IPS-15b (cell line): ENCODE results near the gene ZBTB16.

Experiments
- H3K27me3 ChIP-seq: one replicate; pipeline ENCODE4 v1.6.1; 2013; ENCODE audit warnings: low read length; ENCODE audit not compliant: control insufficient read depth, insufficient read depth
- H3K36me3 ChIP-seq: one replicate; pipeline ENCODE4 v1.6.1; 2013; ENCODE audit warnings: low read length; ENCODE audit not compliant: control insufficient read depth, insufficient read depth
- H3K4me1 ChIP-seq: one replicate; pipeline ENCODE4 v1.6.1; 2013; ENCODE audit warnings: mild to moderate bottlenecking, low read length; ENCODE audit not compliant: control insufficient read depth, insufficient read depth
- H3K4me3 ChIP-seq: one replicate; pipeline ENCODE4 v1.5.1; 2013; ENCODE audit warnings: low read depth, low read length
- H3K9ac ChIP-seq: one replicate; pipeline ENCODE4 v1.6.1; 2013; ENCODE audit warnings: low read depth, mild to moderate bottlenecking, low read length
- H3K9me3 ChIP-seq: one replicate; pipeline ENCODE4 v1.6.1; 2013; ENCODE audit warnings: mild to moderate bottlenecking, low read length; ENCODE audit not compliant: control insufficient read depth, insufficient read depth

Gene ZBTB16

DNA sequence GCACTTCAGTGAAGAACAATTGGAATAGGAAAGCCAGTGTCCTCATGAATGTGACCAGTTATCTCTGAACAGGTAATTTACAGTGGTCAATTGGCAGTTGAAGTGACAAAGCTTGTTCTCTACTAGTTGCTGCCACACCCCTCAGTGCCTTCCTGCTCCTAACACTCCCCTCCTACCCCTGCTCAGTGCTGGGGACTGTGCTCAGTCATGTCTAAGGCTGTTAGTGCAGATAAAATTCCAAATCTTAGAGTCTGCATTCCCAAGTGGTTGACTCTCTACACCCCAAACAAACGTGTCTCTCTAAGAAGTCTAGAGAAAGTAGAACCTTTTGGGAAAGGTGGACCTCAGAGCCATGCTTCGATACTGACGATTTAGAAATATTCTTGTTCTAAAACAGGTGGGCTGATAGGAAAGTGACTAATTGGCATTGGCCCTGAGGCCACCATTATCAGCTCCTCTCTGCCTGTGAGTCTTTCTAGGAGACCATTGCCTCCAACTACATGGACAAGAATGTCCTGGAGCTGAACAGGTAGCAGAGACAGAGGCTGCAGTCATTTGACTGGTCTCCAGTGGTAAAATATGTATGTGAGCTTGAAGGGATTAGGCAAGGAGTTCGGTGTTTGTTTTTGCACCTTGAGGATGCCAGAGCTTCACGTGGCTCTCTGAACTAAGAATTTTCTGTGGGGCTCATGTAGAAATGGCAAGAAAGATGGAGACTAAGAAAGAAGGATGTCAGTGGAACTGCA is 214.6 kb downstream of the ZBTB16 start:
- no peaks in the 10 kb centered on the region for H3K4me1 ChIP-seq
- no peak overlapping the region for H3K4me3 ChIP-seq
- no peak overlapping the region for H3K9ac ChIP-seq
- H3K27me3 ChIP-seq, result no peaks in the 10 kb centered on the region
- H3K9me3 ChIP-seq, result no peaks in the 10 kb centered on the region
- H3K36me3 ChIP-seq, result no peaks in the 10 kb centered on the region

DNA sequence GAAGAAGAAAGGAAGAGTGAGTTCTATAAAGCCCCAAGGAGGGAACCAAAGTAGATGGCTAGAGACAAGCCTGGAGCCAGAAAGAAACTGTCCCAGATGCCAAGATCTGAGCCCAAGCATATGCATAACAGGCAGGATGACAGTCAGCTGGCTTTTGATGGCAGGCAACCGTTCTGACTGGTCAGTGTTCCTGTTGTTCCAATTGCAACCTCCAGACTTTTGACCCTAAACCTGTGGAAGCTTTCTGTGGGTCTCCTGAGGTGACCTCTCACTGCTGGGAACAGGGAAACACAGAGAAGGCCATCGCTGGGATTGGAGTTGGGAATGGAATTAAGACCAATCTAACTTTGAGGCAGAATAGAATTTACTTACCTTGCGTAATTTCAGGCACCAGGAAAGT is 215.1 kb downstream of the ZBTB16 start:
- H3K4me3 ChIP-seq, result no peak overlapping the region
- H3K4me1 ChIP-seq, result no peaks in the 10 kb centered on the region
- H3K9ac ChIP-seq, result no peak overlapping the region
- H3K9me3 ChIP-seq, result no peaks in the 10 kb centered on the region
- H3K36me3 ChIP-seq, result no peaks in the 10 kb centered on the region
- no peaks in the 10 kb centered on the region for H3K27me3 ChIP-seq

DNA sequence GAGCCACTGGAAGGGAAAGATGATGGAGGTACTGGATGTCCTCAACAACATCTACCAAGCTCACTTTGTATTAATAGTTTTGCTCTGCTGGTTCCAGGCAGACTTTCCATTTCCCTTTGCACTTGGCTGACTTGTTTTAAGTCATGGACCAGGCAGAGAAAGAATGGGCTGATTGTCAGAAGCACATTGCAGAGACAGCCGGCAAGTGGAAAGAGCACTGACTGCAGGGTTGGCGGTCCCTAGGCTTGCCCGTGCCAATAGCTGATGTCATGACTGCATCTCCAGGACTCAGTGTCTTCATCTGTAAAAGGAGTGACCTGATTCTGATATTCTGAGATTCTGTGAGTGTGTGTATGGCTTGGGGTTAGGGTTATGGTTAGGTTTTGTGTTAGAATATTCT is 215.8 kb downstream of the ZBTB16 start:
- Histone ChIP-seq H3K4me1 (no peaks in the 10 kb centered on the region), H3K36me3 (no peaks in the 10 kb centered on the region), H3K9ac (no peak overlapping the region), H3K4me3 (no peak overlapping the region), H3K9me3 (no peaks in the 10 kb centered on the region), H3K27me3 (no peaks in the 10 kb centered on the region)

DNA sequence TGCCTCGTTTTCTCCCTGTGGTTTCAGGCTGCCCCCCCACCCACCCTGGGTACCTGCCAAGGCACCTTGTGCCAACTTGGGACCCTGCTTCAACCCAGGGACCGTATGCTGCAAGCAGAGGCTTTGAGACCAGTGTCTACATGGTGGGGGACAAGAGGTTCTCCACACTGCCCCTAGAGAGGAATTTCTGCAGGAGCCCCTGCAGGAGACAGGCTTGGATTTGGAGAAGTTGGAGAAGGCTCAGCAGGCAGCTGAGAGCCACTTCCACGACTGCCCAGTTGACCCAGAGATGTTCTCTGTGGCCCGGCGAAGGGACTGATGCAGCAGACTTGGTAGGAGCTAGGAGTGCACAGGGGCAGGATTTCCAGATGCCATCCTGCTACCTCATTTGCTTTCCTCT is 216.6 kb downstream of the ZBTB16 start:
- no peaks in the 10 kb centered on the region for H3K27me3 ChIP-seq
- no peaks in the 10 kb centered on the region for H3K36me3 ChIP-seq
- no peaks in the 10 kb centered on the region for H3K4me1 ChIP-seq
- H3K4me3 ChIP-seq, result no peak overlapping the region
- H3K9ac ChIP-seq, result no peak overlapping the region
- no peaks in the 10 kb centered on the region for H3K9me3 ChIP-seq

DNA sequence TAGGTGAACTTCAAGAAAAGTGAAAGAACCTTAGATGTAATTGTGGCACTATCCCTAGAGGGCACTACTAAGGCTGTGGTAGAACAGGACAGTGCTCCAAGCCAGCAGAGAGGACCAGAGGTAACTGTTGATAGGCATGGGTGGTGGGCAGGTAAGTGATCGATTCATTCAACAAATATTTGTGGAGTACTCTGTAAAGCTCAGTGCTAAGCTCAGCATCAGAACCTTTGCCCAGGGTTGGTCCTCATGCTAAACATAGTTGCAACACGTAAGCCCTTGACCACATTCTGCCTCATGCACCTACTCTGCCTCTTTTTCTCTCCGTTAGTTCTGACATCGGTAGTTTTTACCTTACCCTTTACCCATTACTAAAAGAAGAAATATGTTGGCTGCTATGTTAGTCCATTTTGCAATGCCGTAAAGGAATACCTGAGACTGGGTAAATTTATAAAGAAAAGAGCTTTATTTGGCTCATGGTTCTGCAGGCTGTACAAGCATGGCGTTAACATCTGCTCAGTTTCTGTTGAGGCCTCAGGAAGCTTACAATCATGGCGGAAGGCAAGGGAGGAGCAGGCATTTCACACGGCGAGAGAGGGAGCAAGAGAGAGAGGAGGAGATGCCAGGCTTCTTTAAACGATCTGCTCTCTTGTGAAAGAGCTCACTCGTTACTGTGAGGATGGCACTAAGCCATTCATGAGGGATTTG is 218.3 kb downstream of the ZBTB16 start:
- Histone ChIP-seq H3K27me3 (no peaks in the 10 kb centered on the region), H3K9me3 (no peaks in the 10 kb centered on the region), H3K4me3 (no peak overlapping the region), H3K9ac (no peak overlapping the region), H3K4me1 (no peaks in the 10 kb centered on the region), H3K36me3 (no peaks in the 10 kb centered on the region)

DNA sequence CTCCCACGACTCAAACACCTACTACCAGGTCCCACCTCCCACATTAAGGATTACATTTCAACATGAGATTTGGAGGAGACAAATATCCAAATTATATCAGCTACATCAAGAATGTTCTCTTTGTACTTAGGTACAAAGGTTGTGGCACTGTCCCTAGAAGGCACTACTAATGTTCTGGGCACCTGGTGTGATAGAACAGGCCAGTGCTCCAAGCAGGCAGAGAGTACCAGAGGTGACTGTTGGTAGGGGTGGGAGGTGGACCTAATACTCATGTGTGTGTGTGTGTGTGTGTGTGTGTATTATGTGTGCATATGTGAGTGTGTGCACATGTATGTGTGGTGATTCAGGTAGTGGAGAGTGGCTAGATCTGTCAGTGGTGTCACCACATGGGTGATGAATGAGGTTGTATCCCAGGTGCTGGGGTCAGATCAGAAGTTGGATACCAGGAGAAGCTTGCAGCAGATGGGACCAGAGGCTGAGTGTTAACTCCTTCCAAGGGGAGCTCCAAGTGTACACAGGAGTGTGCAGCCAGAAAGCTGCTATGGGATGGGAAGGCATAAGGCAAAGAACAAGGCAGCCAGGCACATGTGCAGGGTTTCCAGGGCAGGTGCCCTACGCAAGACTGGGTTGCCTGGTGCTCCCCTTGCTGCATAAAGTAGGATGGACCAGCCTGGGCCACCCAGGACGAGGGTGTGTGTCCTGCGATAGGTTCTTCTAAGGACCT is 219.0 kb downstream of the ZBTB16 start:
- no peaks in the 10 kb centered on the region for H3K36me3 ChIP-seq
- no peak overlapping the region for H3K9ac ChIP-seq
- no peak overlapping the region for H3K4me3 ChIP-seq
- no peaks in the 10 kb centered on the region for H3K27me3 ChIP-seq
- H3K9me3 ChIP-seq, result no peaks in the 10 kb centered on the region
- no peaks in the 10 kb centered on the region for H3K4me1 ChIP-seq

DNA sequence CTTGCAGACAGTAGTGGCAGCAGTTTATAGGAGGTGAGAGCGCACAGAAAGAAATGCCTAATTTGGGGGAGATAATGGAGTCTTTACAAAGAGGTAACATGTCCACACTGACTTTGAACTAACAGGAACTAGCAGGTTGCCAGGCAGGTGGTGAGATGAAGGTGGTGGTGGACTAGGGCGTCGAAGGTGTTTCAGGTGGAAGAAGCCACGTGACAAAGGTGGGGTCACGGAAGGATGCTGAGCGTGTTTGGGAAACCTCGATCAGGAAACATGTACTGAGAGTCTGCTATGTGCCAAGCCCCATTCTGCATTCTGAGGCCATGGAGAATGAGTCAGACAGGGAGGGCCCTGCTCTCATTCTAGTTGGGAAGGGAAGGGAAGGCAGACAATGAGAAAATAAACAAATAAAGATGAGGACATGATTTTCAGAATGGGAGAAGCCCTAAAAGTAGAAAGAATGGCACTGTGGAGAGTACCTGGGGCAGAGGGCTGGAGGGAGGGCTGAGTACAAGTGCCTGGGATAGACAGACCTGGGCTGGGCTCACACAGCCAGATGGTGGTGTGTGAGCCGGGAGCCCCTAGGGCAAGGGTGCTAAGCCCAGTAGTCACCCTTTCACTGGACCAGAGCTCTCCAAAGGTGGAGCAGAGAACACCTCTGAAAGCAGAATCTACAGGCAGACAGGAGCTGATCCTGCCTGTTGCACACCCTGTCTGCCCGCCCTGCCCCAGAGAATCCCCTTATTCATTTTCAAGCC is 220.5 kb downstream of the ZBTB16 start:
- H3K36me3 ChIP-seq, result no peaks in the 10 kb centered on the region
- H3K27me3 ChIP-seq, result no peaks in the 10 kb centered on the region
- no peaks in the 10 kb centered on the region for H3K9me3 ChIP-seq
- H3K4me1 ChIP-seq, result no peaks in the 10 kb centered on the region
- peak overlapping the region; percentile 47 for H3K9ac ChIP-seq
- H3K4me3 ChIP-seq, result no peak overlapping the region

DNA sequence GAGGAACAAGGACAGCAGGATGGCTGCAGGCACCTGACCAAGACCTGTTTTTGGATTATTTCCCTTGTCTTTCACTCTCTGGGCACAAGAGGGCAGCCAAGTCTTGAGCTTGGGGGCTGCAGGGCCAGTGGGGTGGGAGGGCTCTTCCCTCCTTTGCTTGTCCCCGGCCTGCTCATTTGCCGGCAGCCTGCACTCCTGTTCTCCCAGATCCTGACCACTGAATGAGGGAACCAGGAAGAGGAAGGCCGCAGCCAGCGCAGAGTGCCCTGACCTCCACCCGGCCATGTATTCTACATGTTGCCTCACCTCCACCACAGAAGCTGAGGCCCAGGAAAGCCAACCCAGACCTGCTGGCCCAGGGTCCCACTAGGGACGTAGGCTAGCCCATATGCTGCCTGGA is 221.2 kb downstream of the ZBTB16 start:
- Histone ChIP-seq H3K9me3 (no peaks in the 10 kb centered on the region), H3K36me3 (no peaks in the 10 kb centered on the region), H3K4me1 (no peaks in the 10 kb centered on the region), H3K27me3 (no peaks in the 10 kb centered on the region), H3K9ac (no peak overlapping the region), H3K4me3 (no peak overlapping the region)

DNA sequence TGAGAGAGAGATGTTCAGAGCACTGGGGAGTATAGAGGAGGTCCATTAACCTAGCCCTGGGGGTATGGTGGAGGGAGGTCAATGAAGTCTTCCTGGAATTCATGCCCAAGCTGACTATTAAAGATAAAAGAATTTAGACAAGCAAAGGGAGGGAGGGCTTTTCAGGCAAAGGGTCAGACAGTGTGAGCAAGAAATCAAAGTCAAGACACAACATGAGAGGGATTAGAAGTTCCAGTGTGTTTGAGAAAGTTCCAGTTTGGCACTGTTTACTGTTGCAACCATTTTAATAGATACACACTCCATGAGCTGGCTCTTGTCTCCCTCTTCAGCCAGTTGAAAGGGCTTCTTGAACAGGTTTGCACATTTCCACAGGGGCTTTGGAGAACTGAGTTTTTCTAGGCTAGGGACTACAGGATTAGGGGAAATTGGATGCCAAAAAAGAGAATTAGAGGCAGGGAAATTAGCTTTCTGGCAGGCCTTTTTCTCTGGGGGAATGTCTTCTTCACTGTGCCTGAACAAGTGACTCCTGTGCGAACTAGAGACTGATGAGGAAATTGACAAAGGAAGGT is 222.0 kb downstream of the ZBTB16 start:
- Histone ChIP-seq H3K4me3 (no peak overlapping the region), H3K36me3 (no peaks in the 10 kb centered on the region), H3K9me3 (no peaks in the 10 kb centered on the region), H3K9ac (no peak overlapping the region), H3K27me3 (no peaks in the 10 kb centered on the region), H3K4me1 (no peaks in the 10 kb centered on the region)

DNA sequence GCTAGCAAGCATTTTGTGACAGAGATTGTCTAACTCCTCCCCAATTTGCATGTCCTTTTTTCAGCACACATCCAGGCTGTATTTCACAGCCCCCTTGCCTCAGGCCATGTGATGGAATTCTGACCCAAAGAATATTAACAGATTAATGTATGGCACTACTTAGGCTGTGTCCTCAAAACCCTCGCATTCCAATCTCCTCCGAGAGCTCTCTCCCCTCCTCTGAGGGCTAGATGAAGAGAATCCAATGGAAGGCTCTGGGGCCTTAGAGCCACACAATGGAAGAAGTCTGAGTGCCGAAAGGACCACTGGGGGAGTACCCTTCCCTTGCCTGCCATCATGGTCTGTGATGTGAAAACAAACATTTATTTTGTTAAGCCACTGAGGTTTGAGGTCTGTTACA is 223.0 kb downstream of the ZBTB16 start:
- no peaks in the 10 kb centered on the region for H3K4me1 ChIP-seq
- no peak overlapping the region for H3K9ac ChIP-seq
- H3K4me3 ChIP-seq, result no peak overlapping the region
- no peaks in the 10 kb centered on the region for H3K9me3 ChIP-seq
- H3K27me3 ChIP-seq, result no peaks in the 10 kb centered on the region
- no peaks in the 10 kb centered on the region for H3K36me3 ChIP-seq

DNA sequence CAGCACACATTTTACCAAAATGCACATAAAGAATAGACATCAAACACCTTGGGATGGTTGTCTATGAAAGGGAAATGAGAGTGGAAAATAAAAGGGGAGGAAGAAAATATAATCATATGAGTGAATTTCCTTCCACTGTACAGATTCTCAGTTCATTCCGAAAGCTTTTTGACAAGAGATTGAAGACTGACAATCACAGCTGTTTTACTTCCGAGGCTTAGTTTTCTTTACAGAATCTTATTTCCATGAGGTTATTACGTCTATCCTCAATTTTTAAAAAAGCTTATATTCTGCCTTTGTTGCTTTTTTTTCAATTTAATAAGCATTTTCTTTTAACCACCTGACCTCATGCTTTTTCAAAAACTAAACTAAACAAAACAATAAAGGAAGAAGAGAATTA is 223.9 kb downstream of the ZBTB16 start:
- Histone ChIP-seq H3K4me3 (no peak overlapping the region), H3K27me3 (no peaks in the 10 kb centered on the region), H3K4me1 (no peaks in the 10 kb centered on the region), H3K9me3 (no peaks in the 10 kb centered on the region), H3K36me3 (no peaks in the 10 kb centered on the region), H3K9ac (no peak overlapping the region)
